ENCODE results near the gene MGST2.

MGST2 gene

DNA sequence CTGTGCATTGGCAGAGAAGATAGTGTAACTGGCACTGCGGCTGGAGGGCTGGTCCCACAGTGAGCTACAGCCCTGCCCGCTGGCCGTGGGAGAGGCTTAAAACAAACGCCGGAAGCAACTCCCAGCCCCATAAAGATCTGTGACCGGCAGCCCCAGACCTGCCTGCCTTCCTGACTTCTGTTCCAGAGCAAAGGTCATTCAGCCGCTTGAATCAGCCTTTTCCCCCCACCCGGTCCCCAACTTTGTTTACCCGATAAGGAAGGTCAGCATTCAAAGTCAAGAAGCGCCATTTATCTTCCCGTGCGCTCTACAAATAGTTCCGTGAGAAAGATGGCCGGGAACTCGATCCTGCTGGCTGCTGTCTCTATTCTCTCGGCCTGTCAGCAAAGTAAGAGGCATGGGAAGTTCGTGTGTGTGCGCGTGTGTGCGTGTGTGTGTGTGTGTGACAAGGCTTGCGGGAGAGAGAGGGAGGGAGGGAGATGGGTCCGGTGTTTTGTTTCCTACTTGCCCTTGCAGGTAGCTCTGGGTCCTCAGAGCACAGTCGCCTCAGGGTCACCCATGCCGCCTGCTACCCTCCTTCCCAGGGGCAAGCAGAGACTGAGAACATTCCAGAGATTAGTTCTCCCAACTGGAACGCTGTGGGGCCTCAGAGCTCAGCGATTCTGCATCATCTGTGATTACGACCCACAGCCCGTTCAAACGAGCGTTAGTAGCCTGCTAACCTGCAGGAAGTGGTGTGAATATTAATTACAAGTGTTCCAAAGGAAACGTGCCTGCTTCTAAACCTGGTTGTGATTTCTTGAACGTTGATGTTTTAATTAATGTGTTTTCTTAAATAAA, at the start of gene MGST2:
Gene MGST2, plus strand, starts transcription at position 130 of the 840 bp plus-strand sequence. Its CDS starts 201 bp downstream, at position 331.
- peak within 1 kb of the TSS; percentile 79 for H3K4me3 ChIP-seq (ENCODE audit: low read depth, low read length)
- TF ChIP-seq, protein P1, sequence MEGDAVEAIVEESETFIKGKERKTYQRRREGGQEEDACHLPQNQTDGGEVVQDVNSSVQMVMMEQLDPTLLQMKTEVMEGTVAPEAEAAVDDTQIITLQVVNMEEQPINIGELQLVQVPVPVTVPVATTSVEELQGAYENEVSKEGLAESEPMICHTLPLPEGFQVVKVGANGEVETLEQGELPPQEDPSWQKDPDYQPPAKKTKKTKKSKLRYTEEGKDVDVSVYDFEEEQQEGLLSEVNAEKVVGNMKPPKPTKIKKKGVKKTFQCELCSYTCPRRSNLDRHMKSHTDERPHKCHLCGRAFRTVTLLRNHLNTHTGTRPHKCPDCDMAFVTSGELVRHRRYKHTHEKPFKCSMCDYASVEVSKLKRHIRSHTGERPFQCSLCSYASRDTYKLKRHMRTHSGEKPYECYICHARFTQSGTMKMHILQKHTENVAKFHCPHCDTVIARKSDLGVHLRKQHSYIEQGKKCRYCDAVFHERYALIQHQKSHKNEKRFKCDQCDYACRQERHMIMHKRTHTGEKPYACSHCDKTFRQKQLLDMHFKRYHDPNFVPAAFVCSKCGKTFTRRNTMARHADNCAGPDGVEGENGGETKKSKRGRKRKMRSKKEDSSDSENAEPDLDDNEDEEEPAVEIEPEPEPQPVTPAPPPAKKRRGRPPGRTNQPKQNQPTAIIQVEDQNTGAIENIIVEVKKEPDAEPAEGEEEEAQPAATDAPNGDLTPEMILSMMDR (IDR thresholded peaks at IDR 0.05; ENCODE audit: control insufficient read depth, extremely low read depth, insufficient read depth) = no peak
- peak; percentile 66 for DNase-seq (ENCODE audit: low read depth)

DNA sequence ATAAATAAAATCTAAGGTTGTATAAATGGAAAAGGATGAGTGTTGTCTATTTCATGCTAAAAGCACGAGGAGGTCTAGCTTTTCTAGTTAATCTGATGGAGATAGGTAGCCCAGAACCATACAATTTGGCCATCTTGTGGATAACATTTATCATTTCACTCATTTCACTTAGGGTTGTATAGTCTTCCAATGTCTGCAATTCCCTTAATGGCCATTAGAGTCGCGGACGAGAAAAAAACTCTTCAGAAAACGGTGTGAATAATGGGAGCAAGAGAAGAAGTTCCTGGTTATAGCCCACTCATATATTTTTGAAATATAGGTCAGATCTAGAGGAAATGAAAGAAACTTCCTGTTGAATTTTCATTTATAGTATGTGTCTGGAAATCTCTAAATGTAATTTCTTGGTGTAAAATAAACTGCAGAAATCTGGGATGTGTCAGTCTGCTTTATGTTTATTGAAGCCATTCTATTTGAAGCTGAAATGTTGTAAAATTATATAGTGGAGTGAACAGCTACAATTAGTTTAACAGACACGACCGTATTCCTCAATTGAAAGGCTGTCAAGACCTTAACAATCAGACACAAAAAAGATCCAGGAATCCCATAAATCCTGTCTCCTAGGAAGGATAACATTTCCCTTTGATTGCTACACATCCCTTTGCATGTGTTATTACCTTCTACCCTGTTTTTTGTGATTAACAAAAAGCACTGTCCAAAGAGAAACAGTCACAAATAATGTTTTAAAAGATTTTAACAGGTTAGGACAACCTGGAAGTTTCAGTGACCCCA, 47.7 kb upstream of the MGST2 start:
- TF ChIP-seq, protein P1 (IDR thresholded peaks at IDR 0.05; ENCODE audit: control insufficient read depth, extremely low read depth, insufficient read depth) = no peak
- DNase-seq (ENCODE audit: low read depth) = no peak
- H3K4me3 ChIP-seq (ENCODE audit: low read depth, low read length) = no peak overlapping the region

DNA sequence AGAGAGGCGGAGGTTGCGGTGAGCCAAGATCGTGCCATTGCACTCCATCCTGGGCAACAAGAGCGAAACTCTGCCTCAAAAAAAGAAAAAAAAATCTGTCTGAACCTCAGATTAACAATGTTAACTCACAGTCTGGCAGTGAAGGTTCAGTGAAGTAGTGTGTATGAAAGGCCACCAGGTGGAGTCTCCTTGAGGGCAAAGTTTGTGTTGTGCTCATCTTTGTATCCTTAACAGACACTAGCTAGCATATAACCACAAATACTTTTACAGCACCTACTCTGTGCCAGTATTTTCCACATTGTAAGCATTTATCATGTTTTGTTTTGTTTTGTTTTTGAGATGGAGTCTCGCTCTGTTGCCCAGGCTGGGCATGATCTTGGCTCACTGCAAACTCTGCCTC, 46.0 kb upstream of the MGST2 start:
- no peak overlapping the region for H3K4me3 ChIP-seq (ENCODE audit: low read depth, low read length)
- no peak for DNase-seq (ENCODE audit: low read depth)
- TF ChIP-seq, protein P1 (IDR thresholded peaks at IDR 0.05; ENCODE audit: control insufficient read depth, extremely low read depth, insufficient read depth) = peak; percentile 60

DNA sequence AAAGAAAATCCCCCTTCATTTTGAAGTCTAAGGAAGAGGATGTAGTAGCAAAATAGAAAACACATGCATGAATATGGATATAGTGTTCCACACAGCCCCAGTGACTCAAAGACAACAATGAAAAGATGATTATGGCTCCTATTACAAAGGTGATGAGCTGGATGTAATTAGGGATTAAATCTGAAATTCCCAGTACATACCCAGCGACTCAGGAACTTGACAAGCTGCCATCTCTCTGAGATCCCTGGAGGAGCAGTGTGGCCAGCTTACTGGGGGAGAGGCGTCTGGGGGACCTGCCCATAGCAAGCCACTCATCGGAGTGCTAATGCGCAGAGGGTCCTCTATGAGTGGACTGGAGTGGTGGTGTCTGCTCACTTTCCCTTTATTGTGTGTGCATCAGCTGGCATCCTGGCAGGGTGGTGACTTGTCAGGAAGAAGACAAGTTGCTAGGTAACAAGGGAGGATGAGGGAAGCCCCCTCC, 42.7 kb upstream of the MGST2 start:
- TF ChIP-seq, protein P1 (IDR thresholded peaks at IDR 0.05; ENCODE audit: control insufficient read depth, extremely low read depth, insufficient read depth) = no peak

DNA sequence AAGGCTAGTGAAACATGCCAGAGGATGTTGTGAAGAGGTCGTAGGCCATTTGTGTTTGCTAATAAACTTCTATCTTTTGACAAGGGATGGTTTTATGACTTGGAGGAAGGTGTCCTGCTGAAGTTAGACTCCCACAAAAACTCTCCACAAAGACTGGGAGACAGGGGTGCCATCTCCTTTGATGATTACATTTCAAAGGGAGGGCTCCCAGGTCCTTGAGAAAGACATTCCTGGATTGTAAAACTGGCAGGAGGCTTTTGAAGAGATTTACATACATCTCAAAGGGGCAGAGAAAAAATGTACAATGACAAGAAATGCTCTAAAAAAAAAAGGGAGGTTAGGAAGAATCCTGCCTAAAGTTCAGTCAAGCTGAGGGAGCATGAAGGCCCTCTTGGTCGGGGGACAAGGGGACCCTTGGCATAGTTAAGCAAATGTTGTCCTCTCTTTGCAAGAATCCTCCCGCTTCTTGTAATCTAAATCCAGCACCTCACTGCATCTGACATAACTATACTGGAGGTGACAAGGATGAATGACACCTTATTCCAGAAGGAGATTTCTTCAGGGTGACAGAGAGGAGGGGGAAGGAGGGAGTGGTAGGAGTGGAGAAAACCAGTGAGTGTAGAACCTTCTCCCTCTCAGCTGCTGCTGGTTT, 41.1 kb upstream of the MGST2 start:
- TF ChIP-seq, protein P1 (IDR thresholded peaks at IDR 0.05; ENCODE audit: control insufficient read depth, extremely low read depth, insufficient read depth) = no peak
- no peak overlapping the region for H3K4me3 ChIP-seq (ENCODE audit: low read depth, low read length)
- DNase-seq (ENCODE audit: low read depth) = no peak

More for the DNA sequence above, 42.7 kb upstream of the MGST2 start:
- DNase-seq (ENCODE audit: low read depth) = no peak
- no peak overlapping the region for H3K4me3 ChIP-seq (ENCODE audit: low read depth, low read length)

DNA sequence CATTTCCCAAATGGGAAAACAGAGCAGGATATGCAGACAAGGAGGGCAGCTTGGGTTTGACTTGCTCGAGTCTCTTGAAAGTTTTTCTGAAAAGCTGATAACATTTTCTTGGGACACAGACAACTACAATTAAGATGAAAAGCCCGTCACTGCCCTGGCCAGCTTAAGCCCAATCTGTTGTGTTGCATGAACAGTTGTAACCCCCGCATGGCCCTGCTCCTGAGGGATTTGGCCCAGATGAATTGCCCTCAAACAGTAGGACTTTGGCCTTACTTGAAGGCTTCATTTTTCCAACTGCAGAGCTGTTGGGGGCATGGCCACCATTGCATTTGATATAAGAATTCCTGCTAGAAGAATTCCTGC, 40.5 kb upstream of the MGST2 start:
- no peak overlapping the region for H3K4me3 ChIP-seq (ENCODE audit: low read depth, low read length)
- TF ChIP-seq, protein P1 (IDR thresholded peaks at IDR 0.05; ENCODE audit: control insufficient read depth, extremely low read depth, insufficient read depth) = no peak

More for the DNA sequence above, 40.5 kb upstream of the MGST2 start:
- DNase-seq (ENCODE audit: low read depth) = no peak
